Aorta (tissue), 5 donors: ENCODE results near the gene DRAXIN. TPM values are rescaled to one million over a fixed set of nuclear protein-coding genes. Genes with fewer than 3 reads are reported as not detected.

Experiments
- ATAC-seq: fragments of 200-7000 bp; cut with Tn5 transposase; one replicate; pipeline ENCODE4 v1.9.1; 2022; ENCODE audit warnings: moderate library complexity; ENCODE audit not compliant: low FRiP score
- DNase-seq, 2 donors: peaks; one replicate each; pipeline ENCODE4 v3.0.0-alpha.2; 2020
- H3K27ac ChIP-seq, 2 donors: one replicate each; pipeline ENCODE4 v1.5.1; 2013; ENCODE audit warnings: low read length in 2 of 2, mild to moderate bottlenecking in 2 of 2, moderate library complexity in 2 of 2, control low read depth in 1 of 2, inconsistent platforms in 1 of 2, low read depth in 1 of 2
- H3K27me3 ChIP-seq, 2 donors: one replicate each; pipeline ENCODE4 v1.6.1; 2013; ENCODE audit warnings: control low read depth in 1 of 2, low read length in 1 of 2, mild to moderate bottlenecking in 1 of 2, moderate library complexity in 1 of 2; ENCODE audit not compliant: insufficient read depth in 2 of 2, control insufficient read depth in 1 of 2
- H3K36me3 ChIP-seq, 2 donors: one replicate each; pipeline ENCODE4 v1.6.1; 2013; ENCODE audit warnings: control low read depth in 1 of 2, low read length in 1 of 2, mild to moderate bottlenecking in 1 of 2; ENCODE audit not compliant: insufficient read depth in 2 of 2, control insufficient read depth in 1 of 2
- H3K4me1 ChIP-seq, 2 donors: one replicate each; pipeline ENCODE4 v1.6.1; 2013; ENCODE audit warnings: low read length in 2 of 2, control low read depth in 1 of 2, mild to moderate bottlenecking in 1 of 2, moderate library complexity in 1 of 2; ENCODE audit not compliant: insufficient read depth in 2 of 2, control insufficient read depth in 1 of 2
- H3K4me3 ChIP-seq, 2 donors: one replicate each; pipeline ENCODE4 v1.5.1; 2013; ENCODE audit warnings: low read length in 2 of 2, control low read depth in 1 of 2, mild to moderate bottlenecking in 1 of 2
- H3K9me3 ChIP-seq: one replicate; pipeline ENCODE4 v1.6.1; 2013; ENCODE audit warnings: mild to moderate bottlenecking, low read length; ENCODE audit not compliant: control insufficient read depth
- WGBS, 2 donors: extraction: QIAGEN DNeasy Blood & Tissue Kit; methylation state at CpG; one replicate each; pipeline ENCODE4 v1.1.7; 2013; 5-methylcytosine and 5-hydroxymethylcytosine counted together
- intact Hi-C, 2 donors: fragments of 100-400 bp; cut with DNase I; formaldehyde crosslinking; loops; one replicate each; pipeline versions ENCODE4 v1.14.2 to v1.15.0; 2022
- polyA plus RNA-seq, 2 donors: library from polyadenylated mRNA; stranded (reverse); fragments of 200-250 nt; gene quantifications; one replicate each; pipeline ENCODE4 v1.2.3, GENCODE V29; 2013
- total RNA-seq, 2 donors: library from RNA; stranded (reverse); fragmentation: NEBNext Ultra II Directional; extraction: Animal tissue kit (Norgen Biotek cat#: 25700); gene quantifications; one replicate each; pipeline ENCODE4 v1.2.1, GENCODE V29; 2021
- donor health status: healthy with polysubstance abuse.
- donor health status: Bipolar disorder and iron deficiency.
- donor health status: DM: no; HTN: no; CAD: no.
- donor health status: DM: no; HTN: no; CAD: no.
- donor health status: DM: yes; HTN: yes; CAD: no.

DRAXIN gene
- total and polyA plus RNA-seq, 4 donors, result 0.03 to 0.21 TPM; not detected in 2

- 45 to 52% methylated on average over 6 of the region's 6 CpGs for WGBS, 2 donors
- Histone ChIP-seq H3K4me1 (no peaks in the 10 kb centered on the region), H3K27ac (no peak overlapping the region), H3K9me3 (no peaks in the 10 kb centered on the region), H3K4me3 (no peak overlapping the region), H3K36me3 (no peaks in the 10 kb centered on the region), H3K27me3 (no peaks in the 10 kb centered on the region)
- DNase-seq, result no peak
- no peak for ATAC-seq
- intact Hi-C loops, result loop anchor here in 1 of 2 donors (5.0 kb wide), 1 partner anchor 611 kb away; no protein-coding TSS in a partner anchor
These were observed 43.5 kb upstream of the DRAXIN start for GRCh38 chr1:11648039-11648438.

GRCh38 chr1:11648732-11649158, 42.8 kb upstream of the DRAXIN start:
- no peak overlapping the region for H3K4me3 ChIP-seq
- 9 to 12% methylated on average over 22 to 30 of the region's 30 CpGs for WGBS, 2 donors
- DNase-seq, result no peak

GRCh38 chr1:11649237-11649623, 42.3 kb upstream of the DRAXIN start:
- 6 to 10% methylated on average over 9 of the region's 9 CpGs for WGBS, 2 donors
- H3K27me3 ChIP-seq, result no peaks in the 10 kb centered on the region
- no peak for ATAC-seq
- H3K4me1 ChIP-seq, result no peaks in the 10 kb centered on the region
- H3K4me3 ChIP-seq, result no peak overlapping the region
- H3K27ac ChIP-seq, result no peak overlapping the region
- intact Hi-C loops, result loop anchor here in 1 of 2 donors (5.0 kb wide), 1 partner anchor 612 kb away; no protein-coding TSS in a partner anchor
- H3K36me3 ChIP-seq, result no peaks in the 10 kb centered on the region
- no peak for DNase-seq
- H3K9me3 ChIP-seq, result no peaks in the 10 kb centered on the region

More at GRCh38 chr1:11648732-11649158, 42.8 kb upstream of the DRAXIN start:
- intact Hi-C loops, result loop anchor here in 1 of 2 donors (5.0 kb wide), 1 partner anchor 611 kb away; no protein-coding TSS in a partner anchor
- no peak for ATAC-seq
- H3K9me3 ChIP-seq, result no peaks in the 10 kb centered on the region
- no peak overlapping the region for H3K27ac ChIP-seq
- H3K36me3 ChIP-seq, result no peaks in the 10 kb centered on the region
- no peaks in the 10 kb centered on the region for H3K27me3 ChIP-seq
- H3K4me1 ChIP-seq, result no peaks in the 10 kb centered on the region

- 31 to 38% methylated on average over 21 of the region's 21 CpGs for WGBS, 2 donors
- H3K9me3 ChIP-seq, result no peaks in the 10 kb centered on the region
- H3K36me3 ChIP-seq, result no peaks in the 10 kb centered on the region
- no peak overlapping the region for H3K27ac ChIP-seq
- no peaks in the 10 kb centered on the region for H3K4me1 ChIP-seq
- intact Hi-C loops, result loop anchor here (5.0 kb wide), 2 partner anchors 73 to 612 kb away; no protein-coding TSS in a partner anchor
- H3K4me3 ChIP-seq, result no peak overlapping the region
- DNase-seq (no peak), ATAC-seq (no peak)
- H3K27me3 ChIP-seq, result no peaks in the 10 kb centered on the region
These were observed 41.7 kb upstream of the DRAXIN start for GRCh38 chr1:11649624-11650330.

GRCh38 chr1:11650331-11650991, 41.0 kb upstream of the DRAXIN start:
- 6 to 8% methylated on average over 31 to 47 of the region's 47 CpGs for WGBS, 2 donors
- Histone ChIP-seq H3K36me3 (no peaks in the 10 kb centered on the region), H3K27ac (no peak overlapping the region), H3K4me1 (no peaks in the 10 kb centered on the region), H3K27me3 (no peaks in the 10 kb centered on the region), H3K4me3 (no peak overlapping the region), H3K9me3 (no peaks in the 10 kb centered on the region)
- ATAC-seq (peak; percentile 59), DNase-seq (peak; percentile 88 to 93)
- intact Hi-C loops, result loop anchor here in 1 of 2 donors (5.0 kb wide), 1 partner anchor 72 kb away; no protein-coding TSS in a partner anchor

GRCh38 chr1:11651017-11651416, 40.5 kb upstream of the DRAXIN start:
- Histone ChIP-seq H3K27ac (no peak overlapping the region), H3K27me3 (no peaks in the 10 kb centered on the region), H3K9me3 (no peaks in the 10 kb centered on the region), H3K36me3 (no peaks in the 10 kb centered on the region), H3K4me3 (no peak overlapping the region), H3K4me1 (no peaks in the 10 kb centered on the region)
- no peak for DNase-seq
- WGBS, 2 donors, result 80 to 84% methylated on average over 4 of the region's 4 CpGs
- intact Hi-C loops, result loop anchor here in 1 of 2 donors (5.0 kb wide), 1 partner anchor 71 kb away; no protein-coding TSS in a partner anchor
- no peak for ATAC-seq

GRCh38 chr1:11652203-11652780, 39.2 kb upstream of the DRAXIN start:
- intact Hi-C loops, result loop anchor here (1.0 to 5.0 kb wide), 2 partner anchors 67 to 70 kb away; no protein-coding TSS in a partner anchor
- Histone ChIP-seq H3K9me3 (no peaks in the 10 kb centered on the region), H3K36me3 (no peaks in the 10 kb centered on the region), H3K4me1 (no peaks in the 10 kb centered on the region), H3K4me3 (no peak overlapping the region), H3K27me3 (no peaks in the 10 kb centered on the region), H3K27ac (no peak overlapping the region)
- WGBS, 2 donors, result 83 to 89% methylated on average over 11 of the region's 11 CpGs
- no peak for DNase-seq
- no peak for ATAC-seq

- WGBS, 2 donors, result 72 to 73% methylated on average over 17 of the region's 17 CpGs
- ATAC-seq, result no peak
- no peaks in the 10 kb centered on the region for H3K4me1 ChIP-seq
These were observed 38.2 kb upstream of the DRAXIN start for GRCh38 chr1:11653101-11653860.

More at GRCh38 chr1:11653101-11653860, 38.2 kb upstream of the DRAXIN start:
- Histone ChIP-seq H3K4me3 (no peak overlapping the region), H3K27me3 (no peaks in the 10 kb centered on the region), H3K27ac (no peak overlapping the region), H3K9me3 (no peaks in the 10 kb centered on the region), H3K36me3 (no peaks in the 10 kb centered on the region)
- intact Hi-C loops, result loop anchor here in 1 of 2 donors (5.0 kb wide), 1 partner anchor 69 kb away; no protein-coding TSS in a partner anchor
- no peak for DNase-seq
